ENCODE data around the gene WRAP73.

Gene WRAP73

DNA sequence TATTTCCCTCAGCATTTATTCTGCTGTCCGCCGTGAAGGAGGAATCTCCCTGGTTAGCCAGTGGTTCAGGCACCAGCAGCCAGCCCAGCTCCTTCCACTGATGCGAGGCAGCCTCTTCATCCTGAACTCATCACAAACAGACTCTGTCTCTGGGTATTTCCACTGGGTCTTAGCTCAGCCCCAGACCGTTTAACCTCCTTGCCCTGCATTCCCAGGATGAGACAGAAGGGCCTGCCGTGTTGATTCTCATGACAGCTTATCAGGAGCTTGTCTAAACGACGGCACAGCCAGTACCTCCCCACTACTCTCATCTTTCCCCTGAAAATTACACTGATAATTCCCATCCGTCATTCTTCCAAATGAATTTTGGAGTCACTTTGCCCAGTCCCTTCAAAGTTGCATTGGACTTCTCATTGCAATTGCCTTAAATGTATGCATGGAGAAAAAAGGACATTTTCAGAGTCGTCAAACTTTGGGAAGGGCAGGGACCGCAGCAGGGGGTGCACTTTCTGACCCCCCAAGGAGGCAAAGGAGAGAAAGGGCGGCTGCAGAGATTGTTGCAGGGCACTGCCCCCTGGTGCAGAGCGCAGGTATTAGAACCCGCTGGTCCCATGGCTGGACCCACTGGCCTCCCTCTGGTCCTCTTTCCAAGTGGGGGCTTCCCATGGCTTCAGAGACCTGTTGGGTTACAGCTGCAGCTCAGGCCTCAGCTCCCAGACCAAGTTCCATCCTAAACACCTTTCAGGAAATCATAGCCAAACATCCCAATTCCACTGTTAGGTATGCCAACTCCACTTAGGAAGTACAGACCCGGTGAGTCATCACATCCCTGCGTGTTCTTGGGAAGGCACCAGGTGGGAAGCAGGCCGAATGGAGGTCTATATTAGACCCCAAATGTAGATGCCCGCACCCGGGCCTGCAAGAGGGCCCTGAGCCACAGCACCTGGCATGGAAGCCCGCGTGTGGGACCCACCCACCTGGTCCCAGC lies 34.9 kb downstream of the WRAP73 start:
- DNase-seq (ENCODE audit: low read depth, low spot score): no peak

DNA sequence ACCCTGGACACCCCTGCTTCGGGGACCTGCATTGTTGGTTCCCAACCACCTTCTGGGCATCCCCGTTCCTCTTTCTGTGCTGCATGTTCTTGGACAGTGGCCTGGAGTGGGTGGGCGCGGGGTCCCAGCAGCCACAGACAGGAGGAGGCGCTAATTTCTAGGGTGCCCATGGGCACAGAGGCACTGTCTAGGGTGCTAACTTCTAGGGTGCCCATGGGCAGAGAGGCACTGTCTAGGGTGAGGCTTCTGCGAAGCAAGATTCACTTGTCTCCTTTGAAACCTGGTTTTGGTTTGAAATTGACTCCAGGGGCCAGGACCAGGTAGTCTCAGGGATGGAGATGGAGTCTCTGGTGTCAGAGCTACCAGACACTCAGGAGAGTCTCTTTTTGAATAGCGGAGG lies 37.8 kb downstream of the WRAP73 start:
- DNase-seq (ENCODE audit: low read depth, low spot score): no peak

DNA sequence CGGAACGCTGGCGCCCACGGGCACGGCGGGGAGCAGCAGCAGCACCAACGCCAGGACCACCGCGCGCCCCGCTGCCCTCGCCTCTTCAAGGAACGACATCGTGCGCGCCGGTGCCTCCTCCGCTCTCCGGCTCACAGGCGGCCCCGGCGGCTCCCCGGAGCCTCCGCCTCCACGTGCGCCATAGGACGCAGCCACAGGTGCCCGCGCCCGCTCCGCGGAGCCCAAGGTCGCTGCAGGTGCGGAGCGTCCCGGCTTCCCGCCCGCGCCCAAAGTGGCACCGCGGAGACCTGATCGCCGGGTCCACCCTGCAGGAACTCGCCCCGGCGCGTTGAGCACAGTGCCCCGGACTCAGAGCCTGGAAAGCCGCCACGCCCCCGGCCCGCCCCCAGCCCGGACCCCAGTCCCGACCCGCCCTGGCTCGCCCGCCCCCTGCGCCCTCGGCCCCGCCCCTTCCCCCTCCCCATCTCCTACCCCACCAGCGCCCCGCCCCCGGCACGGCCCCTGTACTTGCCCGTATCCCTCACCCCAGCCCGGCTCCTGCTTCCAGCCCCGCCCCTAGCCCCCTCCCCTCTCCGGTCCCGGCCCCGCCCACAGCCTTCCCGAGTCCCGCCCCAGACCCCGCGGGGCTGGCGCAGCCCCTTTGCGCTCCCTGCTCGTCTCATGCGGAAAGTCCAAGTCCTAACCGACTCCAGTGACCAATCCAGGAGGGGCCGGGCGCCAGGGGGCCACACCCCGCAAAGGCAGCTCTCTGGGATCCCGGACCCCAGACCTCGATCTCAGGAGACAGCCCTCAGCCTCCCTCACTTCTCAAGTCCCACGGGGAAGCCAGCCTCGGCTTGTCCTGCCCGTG lies 38.5 kb downstream of the WRAP73 start, which contains the start of gene MEGF6:
MEGF6 (minus strand) TSS at position 339 of the 850 bp plus-strand sequence; CDS start at position 99, 240 bp downstream.
- DNase-seq (ENCODE audit: low read depth, low spot score): no peak

DNA sequence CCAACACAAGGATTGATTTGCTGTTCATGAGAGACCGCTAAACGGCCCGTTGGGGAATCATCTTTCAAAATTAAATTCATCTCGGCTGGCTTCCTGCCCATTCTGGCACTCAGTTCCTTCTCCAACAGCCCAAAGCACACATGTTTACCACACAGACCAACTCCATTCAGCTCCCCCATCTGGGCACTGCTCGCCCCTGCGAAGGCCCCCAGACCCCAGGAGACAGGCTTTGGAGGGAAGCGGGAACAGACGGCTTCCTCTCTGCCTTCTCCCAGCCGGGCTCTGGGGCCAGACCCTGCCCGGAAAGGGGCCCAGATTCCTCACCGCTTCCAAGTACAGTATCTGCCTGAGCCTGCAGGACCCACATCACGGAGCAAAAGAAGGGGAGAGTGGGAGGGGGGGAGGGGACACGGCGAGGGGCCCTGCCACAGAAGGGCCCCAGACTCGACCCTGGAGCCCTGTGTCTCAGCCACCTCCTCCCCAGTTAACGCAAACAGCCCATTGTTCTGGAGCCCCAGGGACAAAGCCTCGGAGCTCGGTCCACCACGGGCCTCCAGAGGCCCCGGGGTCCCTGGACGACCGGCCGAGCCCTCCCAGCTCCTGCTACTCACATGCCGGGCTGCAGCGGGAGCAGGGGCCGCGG lies 39.3 kb downstream of the WRAP73 start:
- DNase-seq (ENCODE audit: low read depth, low spot score): no peak

DNA sequence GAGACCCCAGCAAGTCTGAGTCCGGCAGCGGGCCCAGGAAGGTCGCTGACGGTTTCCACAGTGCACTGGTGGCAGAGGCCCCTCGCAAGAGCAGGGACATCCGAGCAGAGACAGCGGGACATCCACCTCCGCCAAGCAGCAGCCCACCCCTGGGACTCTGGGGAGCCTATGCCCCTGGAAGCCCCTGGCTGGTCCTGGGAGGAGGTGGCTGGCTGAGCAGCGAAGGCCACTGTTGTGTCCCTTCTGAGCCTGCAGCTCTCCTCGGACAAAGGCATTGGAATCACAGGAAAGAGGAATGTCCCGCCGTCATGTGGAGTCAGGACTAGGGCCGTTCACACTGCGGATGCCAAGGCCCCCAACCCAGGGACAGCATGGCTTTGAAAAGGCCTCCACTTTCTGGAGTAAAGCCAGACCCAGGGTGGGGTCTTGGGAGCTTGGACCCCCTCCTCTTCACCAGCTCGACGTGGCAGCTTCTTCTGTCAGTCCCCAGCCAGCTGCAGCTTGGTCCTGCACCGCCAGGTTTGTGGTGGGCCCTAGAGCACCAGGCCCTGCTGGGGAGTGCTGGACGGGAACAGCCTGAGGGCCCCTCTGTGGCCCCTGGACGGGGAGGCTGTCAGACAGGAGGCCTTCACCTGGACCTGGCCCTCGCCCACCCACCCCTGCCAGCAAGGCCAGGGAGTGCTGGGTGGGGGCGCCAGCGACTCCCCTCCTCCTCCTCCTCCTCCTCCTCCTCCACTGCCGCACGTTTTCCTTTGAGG lies 40.0 kb downstream of the WRAP73 start:
- DNase-seq (ENCODE audit: low read depth, low spot score): no peak

DNA sequence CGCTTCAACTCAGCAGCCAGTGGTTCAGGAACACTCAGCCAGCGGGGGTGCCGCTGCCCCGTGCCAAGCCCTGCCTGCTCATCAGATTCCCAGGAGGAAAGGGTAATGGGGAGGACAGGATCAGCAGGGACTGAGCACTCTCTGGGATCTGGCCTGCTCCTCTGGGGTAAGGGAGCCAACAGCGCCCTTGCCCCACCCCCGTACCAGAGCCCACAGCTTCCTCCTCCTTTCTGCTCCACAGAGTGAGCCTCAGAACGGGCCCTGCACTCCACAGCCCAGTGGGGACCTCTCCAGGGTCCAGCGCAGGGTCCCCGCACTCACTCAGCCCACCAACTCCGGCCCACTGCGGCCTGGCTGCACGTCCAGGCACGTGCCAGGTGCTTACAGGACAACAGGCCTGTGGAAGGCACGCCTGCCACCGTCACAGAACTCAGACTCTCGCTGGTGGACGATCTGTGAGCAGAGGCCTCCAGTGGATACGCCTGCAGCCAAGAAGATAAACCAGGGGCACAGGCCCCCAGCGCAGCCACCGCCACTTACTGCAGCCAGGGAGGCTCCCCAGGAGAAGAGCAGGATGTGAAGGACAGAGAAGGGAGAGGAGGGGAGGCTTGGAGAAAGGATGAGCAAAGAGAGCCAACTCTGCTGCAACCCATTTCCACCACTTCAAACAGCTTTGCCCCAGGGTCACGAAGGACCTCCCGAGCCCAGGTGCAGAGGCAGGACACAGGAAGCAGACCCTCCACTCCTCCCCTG lies 40.7 kb downstream of the WRAP73 start:
- no peak for DNase-seq (ENCODE audit: low read depth, low spot score)

DNA sequence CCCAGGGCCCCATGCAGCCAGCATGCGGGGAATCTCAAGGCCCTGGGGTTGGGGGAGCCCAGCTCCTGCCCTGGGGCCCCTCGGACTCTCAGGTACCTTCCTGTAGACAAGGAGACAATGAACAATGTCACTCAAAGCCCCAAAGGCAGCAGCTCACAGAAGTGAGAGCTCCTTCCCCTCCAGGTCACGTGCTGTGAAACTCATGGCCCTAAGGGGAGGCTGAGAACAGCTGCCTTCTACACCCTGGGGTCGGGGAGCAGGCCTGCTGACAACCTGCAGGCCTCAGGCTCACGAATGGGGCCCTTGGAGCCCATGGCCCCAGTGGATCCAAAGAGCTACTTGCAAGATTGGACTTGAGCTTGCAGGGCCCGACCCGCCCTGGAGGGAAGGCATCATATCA lies 41.7 kb downstream of the WRAP73 start:
- no peak for DNase-seq (ENCODE audit: low read depth, low spot score)

DNA sequence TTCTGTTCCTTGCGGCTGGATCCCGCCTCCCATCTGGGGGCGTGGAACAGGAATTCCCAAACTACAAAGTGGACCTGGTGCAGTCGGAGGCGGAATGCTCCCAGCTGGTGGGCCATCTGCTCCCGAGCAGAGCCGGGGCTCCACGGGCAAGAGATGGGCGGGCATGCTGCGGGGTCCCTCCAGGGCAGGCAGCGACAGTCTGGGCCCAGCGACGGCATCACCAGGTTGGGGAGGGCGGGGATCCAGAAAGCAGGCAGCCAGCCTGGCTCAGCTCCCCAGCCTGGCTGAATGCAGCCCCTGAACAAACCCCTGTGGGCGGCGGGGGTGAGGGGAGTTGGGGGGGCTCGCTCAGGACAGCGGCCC lies 42.2 kb downstream of the WRAP73 start:
- DNase-seq (ENCODE audit: low read depth, low spot score): no peak

DNA sequence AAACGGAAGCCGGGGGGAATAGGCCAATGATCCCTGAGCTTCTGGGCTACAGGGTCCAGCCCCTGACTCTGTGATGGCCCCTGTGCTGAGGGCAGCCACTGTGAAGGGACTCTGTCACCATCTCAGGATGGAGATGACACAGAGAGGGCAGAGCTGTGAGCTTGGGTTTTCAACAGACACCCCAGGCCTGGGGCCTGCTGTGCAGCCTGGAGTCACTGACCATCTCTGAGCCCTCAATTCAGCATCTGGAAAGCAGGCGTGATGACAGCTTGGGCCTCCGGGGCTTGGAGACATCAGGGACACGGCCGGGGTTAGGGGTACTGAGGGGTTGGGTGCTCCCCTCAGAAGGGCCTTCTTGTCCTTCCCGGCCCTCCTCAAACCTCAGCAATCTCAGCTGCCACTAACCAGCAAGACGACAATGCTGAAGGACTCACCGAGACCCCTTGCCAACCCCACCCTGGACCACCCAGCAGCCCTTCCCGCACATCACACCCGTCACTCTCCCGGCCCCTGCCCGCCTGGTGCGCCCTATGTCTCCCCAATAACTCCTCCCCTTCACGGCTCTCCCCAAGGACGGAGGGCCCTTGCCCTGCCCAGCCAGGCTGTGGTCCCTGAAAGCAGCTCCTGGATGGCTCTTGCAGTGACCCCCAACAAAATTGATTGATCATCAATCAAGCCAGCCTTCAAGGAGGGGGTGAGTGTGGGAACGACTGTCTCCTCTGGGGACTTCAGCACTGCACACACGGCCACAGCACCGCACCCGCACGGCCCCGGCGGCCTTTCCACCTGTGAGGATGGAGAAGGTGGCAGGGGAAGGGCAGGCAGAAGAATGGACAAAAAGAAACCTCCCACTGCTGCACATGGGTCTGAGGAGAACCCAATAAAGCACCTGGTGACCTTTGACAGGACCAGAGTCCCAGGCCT lies 42.9 kb downstream of the WRAP73 start:
- no peak for DNase-seq (ENCODE audit: low read depth, low spot score)

DNA sequence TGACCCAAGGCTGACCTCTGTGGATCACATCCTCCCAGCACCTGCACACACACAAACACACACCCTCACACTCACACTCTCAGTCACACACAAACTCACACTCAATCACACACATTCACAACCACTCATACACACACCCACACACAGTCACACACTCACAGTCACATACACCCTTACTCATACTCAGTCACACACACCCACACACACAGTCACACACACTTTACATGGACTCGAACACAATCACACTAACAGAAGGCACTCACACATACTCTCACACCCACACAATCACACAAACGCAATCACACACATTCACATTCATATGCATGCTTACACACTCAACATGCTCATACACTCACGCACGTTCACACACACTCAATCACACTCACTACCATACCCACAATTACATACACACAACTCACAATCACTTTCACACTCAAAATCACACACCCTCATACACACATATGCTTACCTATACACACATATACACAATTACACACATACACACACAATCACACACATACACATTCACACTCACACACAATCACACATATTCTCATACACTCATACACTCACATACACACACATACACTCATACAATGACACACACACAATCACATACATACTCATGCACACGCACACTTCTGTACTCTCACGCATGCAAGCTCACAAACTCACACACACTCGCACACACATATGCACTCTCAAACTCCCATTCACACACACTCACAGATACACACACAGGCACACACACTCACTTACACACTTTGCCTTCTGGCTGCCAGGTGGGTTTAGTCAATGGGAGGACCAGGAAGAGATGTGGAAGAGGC lies 44.7 kb downstream of the WRAP73 start:
- DNase-seq (ENCODE audit: low read depth, low spot score): no peak

DNA sequence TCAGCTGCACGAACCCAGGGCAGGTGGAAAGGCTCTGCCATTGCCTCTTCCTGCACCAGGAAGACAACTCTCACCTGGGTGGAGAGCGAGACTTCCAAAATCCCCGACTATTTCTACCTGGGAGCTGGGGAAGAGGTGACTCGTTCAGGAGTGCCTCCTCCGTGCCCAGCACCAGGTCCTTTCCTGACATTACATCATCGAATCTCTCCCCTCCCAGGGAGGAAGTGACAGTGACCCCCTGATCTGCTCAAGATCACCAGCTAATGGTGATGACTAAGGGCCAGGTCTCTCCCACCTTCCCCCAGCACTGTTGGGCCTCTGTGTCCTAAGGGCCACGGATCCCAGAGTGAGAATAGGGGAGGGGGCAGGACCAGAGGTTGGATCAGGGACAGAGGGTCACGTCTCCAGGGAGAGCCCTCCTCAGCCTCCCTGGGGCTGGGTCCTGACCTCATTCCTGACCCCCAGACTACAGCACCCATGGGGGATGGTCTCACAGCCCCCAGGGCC lies 45.4 kb downstream of the WRAP73 start:
- no peak for DNase-seq (ENCODE audit: low read depth, low spot score)

DNA sequence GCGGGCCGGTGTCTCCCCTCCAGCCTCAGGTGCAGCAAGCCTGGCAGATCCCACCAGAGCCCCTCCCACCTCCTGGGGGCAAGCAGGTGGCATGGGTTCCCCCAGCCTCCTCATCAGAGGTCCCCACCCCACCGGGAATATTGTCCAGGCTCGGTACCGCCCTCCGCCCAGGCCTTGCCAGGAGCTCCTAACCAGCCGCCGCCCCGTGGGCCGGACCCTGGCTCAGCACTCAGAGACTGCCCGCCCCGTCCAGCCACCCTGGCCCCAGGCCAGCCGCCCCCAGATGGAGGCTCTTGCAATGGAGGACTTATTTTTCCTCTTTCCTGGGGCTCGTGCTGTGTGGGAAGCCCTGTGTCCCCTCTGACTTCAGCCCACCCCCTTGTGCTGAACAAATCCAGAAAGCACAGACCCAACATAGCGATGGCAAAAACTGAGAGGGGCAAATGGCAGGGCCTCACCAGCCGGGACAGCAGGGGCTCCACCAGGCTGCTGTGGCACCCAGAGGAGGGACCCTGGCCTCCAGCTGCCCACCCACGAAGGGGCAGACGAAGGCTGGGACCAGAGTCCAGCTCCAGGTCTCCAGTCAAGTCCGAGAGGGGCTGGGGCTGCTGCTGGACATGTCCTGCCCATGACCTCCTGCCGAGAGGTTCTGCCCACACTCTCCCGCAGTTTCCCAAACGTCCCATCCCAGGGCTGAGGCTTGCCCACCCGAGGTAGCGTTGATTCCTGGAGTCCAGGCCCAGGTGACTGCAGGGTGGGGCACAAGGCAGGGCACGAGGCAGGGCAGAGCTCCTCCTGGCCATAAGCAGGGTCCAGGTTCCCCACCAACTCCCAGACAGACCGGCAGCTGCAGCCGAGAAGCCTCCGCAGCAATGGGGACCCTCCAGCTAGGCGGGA lies 46.1 kb downstream of the WRAP73 start:
- no peak for DNase-seq (ENCODE audit: low read depth, low spot score)

DNA sequence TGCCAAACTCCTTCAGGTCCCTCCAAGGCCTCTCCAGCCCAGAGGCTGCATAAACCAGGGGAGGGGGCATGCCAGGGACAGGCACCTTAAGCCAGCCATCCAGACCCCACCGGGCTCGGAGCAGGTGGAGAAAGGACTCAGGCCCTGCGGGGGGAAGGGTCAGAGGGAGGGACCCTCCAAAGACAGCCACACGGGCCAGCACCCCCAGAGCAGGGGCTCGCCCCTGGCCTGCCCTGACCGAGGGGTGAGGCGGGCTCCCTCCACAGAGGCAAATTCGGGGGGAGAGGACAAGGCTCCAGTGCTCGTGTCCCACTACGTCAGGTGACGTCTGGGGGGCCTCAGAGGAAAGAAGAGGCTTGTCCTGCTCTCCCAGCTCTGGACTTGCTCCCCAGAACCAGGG lies 46.7 kb downstream of the WRAP73 start:
- DNase-seq (ENCODE audit: low read depth, low spot score): no peak

DNA sequence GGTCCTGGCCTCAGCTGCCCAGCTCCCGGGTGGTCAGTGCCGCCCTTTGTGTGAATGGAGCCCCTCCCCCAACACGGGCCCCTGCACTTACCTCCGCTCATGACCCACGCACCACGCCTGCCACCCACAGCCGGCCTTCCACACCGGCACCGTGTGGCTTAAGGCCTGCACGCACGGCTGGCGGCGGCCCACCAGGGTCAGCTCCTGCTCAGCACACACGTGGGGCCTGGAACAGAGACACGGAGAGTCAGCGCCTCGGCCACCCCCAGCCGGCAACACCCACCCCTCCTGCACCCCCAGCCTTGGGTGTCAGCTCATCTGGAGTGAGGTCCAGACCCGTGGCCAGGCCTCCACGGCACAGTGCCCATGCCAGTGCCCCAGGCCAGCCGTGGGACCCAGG lies 47.5 kb downstream of the WRAP73 start:
- DNase-seq (ENCODE audit: low read depth, low spot score): no peak

DNA sequence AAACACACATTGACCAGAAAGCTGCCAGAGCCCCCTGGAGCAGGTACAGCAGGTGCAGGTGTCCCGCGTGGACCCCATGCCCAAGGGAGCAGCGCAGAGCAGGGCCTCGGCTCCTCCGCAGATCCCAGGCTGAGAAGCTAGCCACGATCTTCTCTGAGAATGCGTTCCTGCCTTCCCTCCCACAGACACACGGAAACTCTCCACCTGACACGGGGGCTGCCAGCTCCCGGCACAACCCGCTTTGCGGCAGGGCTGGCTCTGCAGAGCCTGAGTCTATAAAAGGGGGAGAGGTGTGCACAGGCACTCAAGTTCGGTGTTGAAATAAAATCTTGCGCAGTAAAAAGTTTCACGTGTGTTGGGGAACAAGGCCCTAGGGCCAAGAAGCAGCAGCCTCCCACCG lies 48.2 kb downstream of the WRAP73 start:
- DNase-seq (ENCODE audit: low read depth, low spot score): no peak

DNA sequence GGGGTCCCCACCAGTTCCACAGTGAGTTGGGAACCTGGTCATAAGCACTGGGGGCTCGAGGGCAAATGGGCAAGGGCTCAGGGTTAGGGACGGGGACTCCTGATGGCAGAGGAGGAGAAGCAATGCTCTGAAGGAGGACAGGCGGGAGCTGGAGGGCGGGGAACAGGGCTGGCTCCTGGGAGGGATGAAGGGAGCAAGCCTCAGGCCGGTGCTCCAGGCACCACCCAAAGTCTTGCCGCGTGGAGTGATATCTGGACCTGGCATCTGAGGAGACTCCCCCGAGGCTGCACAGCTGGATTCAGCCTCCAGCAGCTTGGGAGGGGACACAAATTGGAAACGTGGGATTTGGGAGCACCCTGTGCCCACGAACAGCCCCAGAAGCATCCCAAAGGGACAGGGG lies 49.5 kb downstream of the WRAP73 start:
- no peak for DNase-seq (ENCODE audit: low read depth, low spot score)

DNA sequence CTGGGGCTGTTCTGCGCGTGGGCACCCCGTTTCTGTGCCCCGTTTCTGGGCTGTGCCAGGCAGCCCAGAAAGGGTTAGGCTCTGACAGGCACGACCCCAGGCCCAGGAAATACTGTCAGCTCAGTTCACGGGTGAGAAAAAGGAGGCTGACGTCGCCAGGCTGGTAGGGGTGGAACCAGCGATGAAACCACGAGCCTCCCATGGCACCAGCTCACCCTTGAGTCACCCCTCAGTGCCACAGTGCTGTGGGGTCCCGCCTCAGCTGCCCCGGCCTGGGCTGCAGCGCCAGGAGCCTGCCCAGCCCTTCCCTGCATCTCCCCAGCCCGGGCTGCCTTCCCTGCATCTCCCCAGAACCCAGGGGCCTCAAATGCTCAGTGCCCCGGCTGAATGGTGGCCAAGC lies 50.1 kb downstream of the WRAP73 start:
- DNase-seq (ENCODE audit: low read depth, low spot score): no peak
